ENCODE measurements around the gene PHOSPHO1. TPM values are rescaled to one million over a fixed set of nuclear protein-coding genes. Genes with fewer than 3 reads are reported as not detected.

The PHOSPHO1 gene
- total and polyA plus RNA-seq, 7 donors = 0.38 TPM; not detected in 6

GRCh38 chr17:49216953-49217650, 13.5 kb downstream of the PHOSPHO1 start:
- no peaks in the 10 kb centered on the region for H3K4me1 ChIP-seq

GRCh38 chr17:49216482-49216881, 14.1 kb downstream of the PHOSPHO1 start:
- Histone ChIP-seq H3K27me3 (peaks cover 4 to 22% (median 12%) of the 10 kb centered on the region in 3 donors), H3K9me3 (no peaks in the 10 kb centered on the region), H3K4me3 (no peak overlapping the region), H3K36me3 (no peaks in the 10 kb centered on the region), H3K27ac (peak overlapping the region; percentile 12 to 46 (median 30)), H3K4me1 (no peaks in the 10 kb centered on the region)
- DNase-seq = no peak
- intact Hi-C loops (cut with DNase I) = no loop called here
- 86 to 88% methylated on average over 13 of the region's 13 CpGs for WGBS, 2 donors
- TF ChIP-seq POLR2AphosphoS5 (IDR thresholded peaks at IDR 0.05) (no peak), POLR2A (IDR thresholded peaks at IDR 0.05) (no peak), EP300 (IDR thresholded peaks at IDR 0.05) (no peak), CTCF (IDR thresholded peaks at IDR 0.05) (no peak)

More at GRCh38 chr17:49216953-49217650, 13.5 kb downstream of the PHOSPHO1 start:
- Histone ChIP-seq H3K36me3 (no peaks in the 10 kb centered on the region), H3K27ac (peak overlapping the region in 3 of 4 donors; percentile 30 to 46 (median 34)), H3K9me3 (no peaks in the 10 kb centered on the region), H3K27me3 (peaks cover 4 to 28% (median 17%) of the 10 kb centered on the region in 3 donors), H3K4me3 (no peak overlapping the region)
- DNase-seq = peak; percentile 77
- TF ChIP-seq CTCF (IDR thresholded peaks at IDR 0.05) (no peak), POLR2AphosphoS5 (IDR thresholded peaks at IDR 0.05) (peak in 1 of 4 donors; percentile 48)
- WGBS, 2 donors = 24 to 47% methylated on average over 11 of the region's 11 CpGs
- intact Hi-C loops (cut with DNase I) = no loop called here

GRCh38 chr17:49214676-49215360, 15.8 kb downstream of the PHOSPHO1 start:
- Histone ChIP-seq H3K36me3 (no peaks in the 10 kb centered on the region), H3K4me3 (no peak overlapping the region), H3K9me3 (no peaks in the 10 kb centered on the region), H3K27me3 (peaks cover 0 to 22% (median 9%) of the 10 kb centered on the region in 3 donors), H3K4me1 (no peaks in the 10 kb centered on the region), H3K27ac (peak overlapping the region in 1 of 4 donors; percentile 23)
- intact Hi-C loops (cut with DNase I) = no loop called here
- TF ChIP-seq EP300 (IDR thresholded peaks at IDR 0.05) = no peak
- no peak for TF ChIP-seq POLR2AphosphoS5 (IDR thresholded peaks at IDR 0.05)
- no peak for TF ChIP-seq POLR2A (IDR thresholded peaks at IDR 0.05)
- no peak for TF ChIP-seq CTCF (IDR thresholded peaks at IDR 0.05)
- no peak for DNase-seq
- WGBS, 2 donors = 46 to 60% methylated on average over 12 of the region's 12 CpGs

- H3K4me3 ChIP-seq = no peak overlapping the region
- H3K36me3 ChIP-seq = no peaks in the 10 kb centered on the region
- intact Hi-C loops (cut with DNase I) = no loop called here
- no peaks in the 10 kb centered on the region for H3K4me1 ChIP-seq
- no peak for DNase-seq
- TF ChIP-seq POLR2AphosphoS5 (IDR thresholded peaks at IDR 0.05) = no peak
- TF ChIP-seq POLR2A (IDR thresholded peaks at IDR 0.05) = no peak
- no peak for TF ChIP-seq CTCF (IDR thresholded peaks at IDR 0.05)
- TF ChIP-seq EP300 (IDR thresholded peaks at IDR 0.05) = no peak
- peak overlapping the region in 2 of 4 donors; percentile 20 to 23 for H3K27ac ChIP-seq
- H3K9me3 ChIP-seq = no peaks in the 10 kb centered on the region
- peaks cover 0 to 22% (median 0%) of the 10 kb centered on the region in 3 donors for H3K27me3 ChIP-seq
- 84 to 85% methylated on average over 2 of the region's 2 CpGs for WGBS, 2 donors
These were observed 16.7 kb downstream of the PHOSPHO1 start for GRCh38 chr17:49213847-49214246.
